ENCODE measurements around the gene CDC25B.
"Not testable (repeated sequence)": the region's sequence is repeated elsewhere in the genome, so short reads cannot be mapped to it uniquely, and the experiment has no call there.

CDC25B gene

DNA sequence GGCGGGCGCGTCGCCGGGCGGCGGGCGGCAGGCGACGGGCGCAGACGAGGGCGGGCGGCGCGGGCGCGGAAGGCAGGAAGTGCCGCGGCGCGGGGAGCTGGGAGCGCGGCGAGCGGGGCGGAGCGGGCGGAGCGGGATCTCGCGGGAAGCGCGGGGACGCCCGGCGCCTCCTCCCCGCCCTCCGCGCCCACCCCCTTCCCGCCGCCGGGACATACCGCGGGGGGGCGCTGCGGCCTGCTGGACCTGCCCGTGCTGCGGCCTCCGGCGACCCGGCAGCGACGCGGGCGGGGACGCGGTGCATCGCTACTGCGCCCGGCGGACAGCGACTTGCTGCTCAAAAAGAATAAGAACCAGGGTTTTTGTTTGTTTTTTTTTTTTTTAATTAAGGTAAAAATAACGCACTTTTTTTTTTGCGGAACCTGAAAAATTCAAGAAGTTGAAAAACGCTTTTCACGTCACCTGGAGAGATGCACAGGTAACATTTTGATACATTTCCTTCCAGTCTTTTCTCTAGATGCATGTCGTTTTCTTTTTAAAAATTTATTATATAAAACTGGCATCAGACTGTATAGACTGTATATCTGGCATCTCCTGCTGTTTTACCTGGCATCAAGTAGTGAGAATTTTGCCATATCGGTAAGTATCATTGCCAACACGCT lies 9.3 kb upstream of the CDC25B start, which contains the start of gene CENPB:
Gene CENPB, minus strand, starts transcription at position 76 of the 659 bp plus-strand sequence. CDS start 257 bp downstream, outside the sequence.
- TF ChIP-seq, protein P1, sequence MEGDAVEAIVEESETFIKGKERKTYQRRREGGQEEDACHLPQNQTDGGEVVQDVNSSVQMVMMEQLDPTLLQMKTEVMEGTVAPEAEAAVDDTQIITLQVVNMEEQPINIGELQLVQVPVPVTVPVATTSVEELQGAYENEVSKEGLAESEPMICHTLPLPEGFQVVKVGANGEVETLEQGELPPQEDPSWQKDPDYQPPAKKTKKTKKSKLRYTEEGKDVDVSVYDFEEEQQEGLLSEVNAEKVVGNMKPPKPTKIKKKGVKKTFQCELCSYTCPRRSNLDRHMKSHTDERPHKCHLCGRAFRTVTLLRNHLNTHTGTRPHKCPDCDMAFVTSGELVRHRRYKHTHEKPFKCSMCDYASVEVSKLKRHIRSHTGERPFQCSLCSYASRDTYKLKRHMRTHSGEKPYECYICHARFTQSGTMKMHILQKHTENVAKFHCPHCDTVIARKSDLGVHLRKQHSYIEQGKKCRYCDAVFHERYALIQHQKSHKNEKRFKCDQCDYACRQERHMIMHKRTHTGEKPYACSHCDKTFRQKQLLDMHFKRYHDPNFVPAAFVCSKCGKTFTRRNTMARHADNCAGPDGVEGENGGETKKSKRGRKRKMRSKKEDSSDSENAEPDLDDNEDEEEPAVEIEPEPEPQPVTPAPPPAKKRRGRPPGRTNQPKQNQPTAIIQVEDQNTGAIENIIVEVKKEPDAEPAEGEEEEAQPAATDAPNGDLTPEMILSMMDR (IDR thresholded peaks at IDR 0.05; ENCODE audit: poor library complexity, severe bottlenecking): peak; percentile 99
- no peaks in the 10 kb centered on the region for H3K27me3 ChIP-seq (ENCODE audit: insufficient read depth, poor library complexity, severe bottlenecking)
- peaks cover 10% of the 10 kb centered on the region; the same call in 1 of the 2 replicates for H3K36me3 ChIP-seq (ENCODE audit: low read depth)
- peak within 1 kb of the TSS; percentile 69 for H3K27ac ChIP-seq (ENCODE audit: poor library complexity, severe bottlenecking)
- H3K4me3 ChIP-seq (ENCODE audit: severe bottlenecking): peak within 1 kb of the TSS; percentile 53
- DNase-seq (ENCODE audit: low spot score): peak; percentile 78
- peaks cover 14% of the 10 kb centered on the region for H3K4me1 ChIP-seq (ENCODE audit: insufficient read depth, poor library complexity, severe bottlenecking)
- peak; percentile 77 for ATAC-seq (ENCODE audit: low read depth)
- no peaks in the 10 kb centered on the region for H3K9me3 ChIP-seq (ENCODE audit: severe bottlenecking)

DNA sequence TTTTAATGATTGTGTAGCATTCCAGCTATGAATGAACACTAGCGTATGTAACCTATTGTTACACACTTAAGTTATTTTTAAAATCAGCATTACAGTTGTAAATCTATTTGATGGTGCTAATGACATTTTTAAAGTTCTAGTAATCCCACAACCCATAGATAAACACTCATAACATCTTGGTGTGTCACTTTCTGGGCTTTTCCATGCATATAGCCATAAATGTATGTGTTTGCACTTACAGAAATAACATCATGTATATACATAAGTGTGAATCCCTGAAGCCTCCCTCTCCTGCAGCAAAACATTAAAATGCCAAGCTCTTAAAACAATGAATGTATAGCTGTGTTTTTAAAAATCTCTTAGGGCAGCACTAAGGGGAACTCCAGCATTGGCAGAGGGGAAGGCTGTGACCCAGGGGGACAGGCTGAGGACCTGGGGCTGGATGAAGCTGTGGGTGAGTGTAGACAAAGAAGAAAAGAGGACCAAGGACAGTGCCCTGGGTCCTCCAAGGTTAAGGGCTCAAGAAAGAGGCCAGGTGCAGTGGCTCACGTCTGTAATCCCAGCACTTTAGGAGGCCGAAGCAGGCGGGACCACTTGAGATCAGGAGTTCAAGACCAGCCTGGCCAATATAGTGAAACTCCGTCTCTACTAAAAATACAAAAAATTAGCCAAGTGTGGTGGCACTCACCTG lies 8.6 kb upstream of the CDC25B start:
- TF ChIP-seq, protein P1 (IDR thresholded peaks at IDR 0.05; ENCODE audit: poor library complexity, severe bottlenecking): no peak
- ATAC-seq (ENCODE audit: low read depth): no peak
- Histone ChIP-seq H3K27ac (ENCODE audit: poor library complexity, severe bottlenecking) (peak overlapping the region; percentile 69), H3K27me3 (ENCODE audit: insufficient read depth, poor library complexity, severe bottlenecking) (no peaks in the 10 kb centered on the region), H3K36me3 (ENCODE audit: low read depth) (peaks cover 10% of the 10 kb centered on the region; the same call in 1 of the 2 replicates), H3K4me3 (ENCODE audit: severe bottlenecking) (peak overlapping the region; percentile 53), H3K4me1 (ENCODE audit: insufficient read depth, poor library complexity, severe bottlenecking) (peaks cover 14% of the 10 kb centered on the region), H3K9me3 (ENCODE audit: severe bottlenecking) (no peaks in the 10 kb centered on the region)
- DNase-seq (ENCODE audit: low spot score): no peak

DNA sequence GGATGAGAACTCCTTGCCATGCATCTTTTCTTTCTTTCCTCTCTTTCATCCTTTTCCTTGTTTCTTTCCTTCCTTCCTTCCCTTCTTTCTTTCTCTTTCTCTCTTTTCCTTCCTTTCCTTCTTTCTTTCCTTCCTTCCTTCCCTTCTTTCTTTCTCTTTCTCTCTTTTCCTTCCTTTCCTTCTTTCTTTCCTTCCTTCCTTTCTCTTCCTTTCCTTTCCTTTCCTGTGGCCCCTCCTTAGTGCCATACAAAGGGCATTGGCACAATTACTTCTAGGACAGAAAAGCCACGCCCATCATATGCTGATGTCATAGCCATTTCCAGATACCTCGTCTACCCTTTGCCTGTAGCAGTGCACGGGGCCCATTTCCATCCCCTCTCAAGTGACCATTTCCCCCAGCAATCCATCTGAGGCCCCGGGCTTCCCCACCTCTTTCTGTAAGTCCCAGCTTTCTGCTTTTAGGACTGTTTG lies 7.4 kb upstream of the CDC25B start:
- H3K9me3 ChIP-seq (ENCODE audit: severe bottlenecking): no peaks in the 10 kb centered on the region
- no peaks in the 10 kb centered on the region for H3K27me3 ChIP-seq (ENCODE audit: insufficient read depth, poor library complexity, severe bottlenecking)
- peaks cover 14% of the 10 kb centered on the region for H3K4me1 ChIP-seq (ENCODE audit: insufficient read depth, poor library complexity, severe bottlenecking)
- no peak for ATAC-seq (ENCODE audit: low read depth)
- TF ChIP-seq, protein P1 (IDR thresholded peaks at IDR 0.05; ENCODE audit: poor library complexity, severe bottlenecking): no peak
- H3K36me3 ChIP-seq (ENCODE audit: low read depth): peaks cover 10% of the 10 kb centered on the region; the same call in 1 of the 2 replicates
- H3K27ac ChIP-seq (ENCODE audit: poor library complexity, severe bottlenecking): no peak overlapping the region
- DNase-seq (ENCODE audit: low spot score): no peak
- H3K4me3 ChIP-seq (ENCODE audit: severe bottlenecking): no peak overlapping the region

DNA sequence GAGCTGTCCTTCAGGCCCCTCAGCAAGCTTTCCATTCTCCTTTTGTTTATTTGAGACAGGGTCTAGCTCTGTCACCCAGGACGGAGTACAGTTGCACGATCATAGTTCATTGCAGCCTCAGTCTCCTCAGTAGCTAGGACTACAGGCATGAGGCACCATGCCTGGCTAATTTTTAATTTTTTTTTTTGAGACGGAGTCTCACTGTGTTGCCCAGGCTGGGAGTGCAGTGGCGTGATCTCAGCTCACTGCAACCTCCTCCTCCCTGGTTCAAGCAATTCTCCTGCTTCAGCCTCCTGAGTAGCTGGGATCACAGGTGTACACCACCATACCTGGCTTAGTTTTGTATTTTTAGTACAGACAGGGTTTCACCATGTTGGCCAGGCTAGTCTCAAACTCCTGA lies 6.9 kb upstream of the CDC25B start:
- ATAC-seq (ENCODE audit: low read depth); H3K4me3 ChIP-seq (ENCODE audit: severe bottlenecking); H3K9me3 ChIP-seq (ENCODE audit: severe bottlenecking); H3K27ac ChIP-seq (ENCODE audit: poor library complexity, severe bottlenecking); H3K27me3 ChIP-seq (ENCODE audit: insufficient read depth, poor library complexity, severe bottlenecking); DNase-seq (ENCODE audit: low spot score); H3K36me3 ChIP-seq (ENCODE audit: low read depth): not testable (repeated sequence)
- H3K4me1 ChIP-seq (ENCODE audit: insufficient read depth, poor library complexity, severe bottlenecking): peaks cover 14% of the 10 kb centered on the region

DNA sequence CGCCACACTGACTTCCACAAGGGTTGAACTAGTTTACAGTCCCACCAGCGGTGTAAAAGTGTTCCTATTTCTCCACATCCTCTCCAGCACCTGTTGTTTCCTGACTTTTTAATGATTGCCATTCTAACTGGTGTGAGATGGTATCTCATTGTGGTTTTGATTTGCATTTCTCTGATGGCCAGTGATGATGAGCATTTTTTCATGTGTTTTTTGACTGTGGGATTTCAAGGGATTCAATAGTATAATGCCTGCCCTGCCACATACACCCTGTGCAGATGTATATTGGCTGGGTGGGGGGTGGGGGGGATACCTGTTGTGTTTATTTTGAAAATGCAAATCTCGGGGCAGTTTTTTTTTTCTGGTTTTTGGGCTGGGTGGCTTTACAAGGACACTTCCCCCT lies 1.9 kb upstream of the CDC25B start:
- Histone ChIP-seq H3K36me3 (ENCODE audit: low read depth) (peaks cover 24% of the 10 kb centered on the region), H3K4me1 (ENCODE audit: insufficient read depth, poor library complexity, severe bottlenecking) (peaks cover 11% of the 10 kb centered on the region)
- not testable (repeated sequence) for H3K27me3 ChIP-seq (ENCODE audit: insufficient read depth, poor library complexity, severe bottlenecking); ATAC-seq (ENCODE audit: low read depth); DNase-seq (ENCODE audit: low spot score); H3K9me3 ChIP-seq (ENCODE audit: severe bottlenecking); H3K4me3 ChIP-seq (ENCODE audit: severe bottlenecking); H3K27ac ChIP-seq (ENCODE audit: poor library complexity, severe bottlenecking)

Data from RWPE2 (cell line).